Caco-2 (cell line): ENCODE measurements around the gene GRK6. TPM values are rescaled to one million over a fixed set of nuclear protein-coding genes. Genes with fewer than 3 reads are reported as not detected.
A peak's percentile ranks its signal among the peaks of the same experiment; 100 is the strongest.

Experiments
- BruUV-seq: library from RNA; stranded (reverse); fragments of 400-500 nt; replicated peaks from 2 replicates; lab custom pipeline; 2021; lab: Mats Ljungman, UMichigan
- CTCF ChIA-PET: fragments of 300-600 bp; sonication (Branson Sonifier 250); formaldehyde crosslinking; loops from one replicate; lab custom pipeline; 2022; ENCODE audit warnings: antibody characterized with exemption; lab: Charles Lee
- POLR2A ChIA-PET: fragments of 300-600 bp; sonication (Branson Sonifier 250); formaldehyde crosslinking; loops from one replicate; lab custom pipeline; 2022; ENCODE audit warnings: antibody characterized with exemption; lab: Charles Lee
- DNase-seq, 2 experiments: peaks; one replicate each; pipeline versions ENCODE4 v3.0.0 to v3.0.0-alpha.2; 2020 to 2022
- H3K27me3 ChIP-seq: replicated peaks from 2 replicates; pipeline ENCODE4 v1.6.0; 2011; ENCODE audit warnings: low read length; ENCODE audit not compliant: control insufficient read depth, insufficient read depth
- H3K36me3 ChIP-seq: 2 replicates; pipeline ENCODE4 v1.5.1; 2011; ENCODE audit warnings: low read length; ENCODE audit not compliant: control insufficient read depth, insufficient read depth
- H3K4me1 ChIP-seq: fragments of 250-450 bp; sonication (Bioruptor Pico); 2 replicates; pipeline ENCODE4 v1.5.1; 2020; ENCODE audit warnings: mild to moderate bottlenecking
- H3K4me3 ChIP-seq: 2 replicates; pipeline ENCODE4 v1.5.1; 2011; ENCODE audit warnings: low read depth, mild to moderate bottlenecking, control low read depth, low read length
- H3K9me3 ChIP-seq: fragments of 250-450 bp; sonication (Bioruptor Pico); 2 replicates; pipeline ENCODE4 v1.5.1; 2020; ENCODE audit warnings: mild to moderate bottlenecking, moderate library complexity
- H3K27ac Mint-ChIP-seq: one replicate; pipeline ENCODE4 v1.8.0; 2022; ENCODE audit warnings: mixed read lengths; ENCODE audit not compliant: unreplicated experiment
- H3K27me3 Mint-ChIP-seq: one replicate; pipeline ENCODE4 v1.8.0; 2022; ENCODE audit warnings: mixed read lengths; ENCODE audit not compliant: insufficient read depth, unreplicated experiment
- H3K36me3 Mint-ChIP-seq: one replicate; pipeline ENCODE4 v1.8.0; 2022; ENCODE audit warnings: mild to moderate bottlenecking, mixed read lengths; ENCODE audit not compliant: insufficient read depth, unreplicated experiment
- H3K4me1 Mint-ChIP-seq: one replicate; pipeline ENCODE4 v1.8.0; 2022; ENCODE audit warnings: low read depth, mixed read lengths; ENCODE audit not compliant: unreplicated experiment
- H3K4me3 Mint-ChIP-seq: one replicate; pipeline ENCODE4 v1.8.0; 2022; ENCODE audit warnings: mild to moderate bottlenecking, moderate library complexity, mixed read lengths; ENCODE audit not compliant: unreplicated experiment
- H3K9me3 Mint-ChIP-seq: one replicate; pipeline ENCODE4 v1.8.0; 2022; ENCODE audit warnings: mixed read lengths; ENCODE audit not compliant: unreplicated experiment
- CTCF ChIP-seq, 2 experiments: fragments of 200-600 bp in 1 of 2; IDR thresholded peaks; 1 replicate in 1 of 2; 2 replicates in 1 of 2; pipeline versions ENCODE4 v1.5.1 to v1.8.0; 2011 to 2022; ENCODE audit warnings: antibody characterized with exemption in 1 of 2, control low read depth in 1 of 2, inconsistent platforms in 1 of 2, low read depth in 1 of 2, low read length in 1 of 2, mild to moderate bottlenecking in 1 of 2, moderate library complexity in 1 of 2; ENCODE audit not compliant: insufficient read depth in 1 of 2, severe bottlenecking in 1 of 2, unreplicated experiment in 1 of 2
- intact Hi-C: fragments of 100-400 bp; cut with micrococcal nuclease; formaldehyde crosslinking; loops from one replicate; pipeline ENCODE4 v1.10.0; 2022; ENCODE audit not compliant: unreplicated experiment
- total RNA-seq: library from RNA; stranded (reverse); gene quantifications from 2 replicates; pipeline ENCODE4 v1.2.3, GENCODE V29; 2022

GRK6 gene
- total RNA-seq, 1 experiment from 2014 or later = 71.9 TPM

GRCh38 chr5:177403102-177403791, 23.2 kb upstream of the GRK6 start:
- Mint-ChIP-seq H3K27ac (peak overlapping the region; percentile 50), H3K4me3 (peak overlapping the region; percentile 93), H3K36me3 (peaks cover 6% of the 10 kb centered on the region), H3K27me3 (no peaks in the 10 kb centered on the region), H3K4me1 (peaks cover 6% of the 10 kb centered on the region), H3K9me3 (no peaks in the 10 kb centered on the region)
- H3K9me3 ChIP-seq = no peaks in the 10 kb centered on the region
- BruUV-seq = no TSS peak
- no peak for TF ChIP-seq CTCF (IDR thresholded peaks at IDR 0.05; ENCODE audit: insufficient read depth in 1 of 2, low read depth in 1 of 2, low read length in 1 of 2, severe bottlenecking in 1 of 2, unreplicated experiment in 1 of 2)
- CTCF ChIA-PET = interaction anchor here (0.6 to 5.1 kb wide), 26 partner anchors 10 to 316 kb away, joined by 3 to 148 read pairs (median 8); partner anchors contain the start of genes FGFR4, GRK6, PDLIM7 and PRR7
- peaks cover 6% of the 10 kb centered on the region for H3K4me1 ChIP-seq
- POLR2A ChIA-PET = interaction anchor here (0.7 to 3.6 kb wide), 11 partner anchors 13 to 91 kb away, joined by 3 to 32 read pairs (median 4); partner anchors contain the start of genes GRK6 and LMAN2
- DNase-seq = peak; percentile 56 to 60
- no peaks in the 10 kb centered on the region for H3K27me3 ChIP-seq
- no peaks in the 10 kb centered on the region for H3K36me3 ChIP-seq
- intact Hi-C loops = loop anchor here (2.0 kb wide), 1 partner anchor 94 kb away; the partner anchor contains the start of gene PDLIM7
- H3K4me3 ChIP-seq = peak overlapping the region; percentile 88

GRCh38 chr5:177403792-177404640, 22.5 kb upstream of the GRK6 start:
- Mint-ChIP-seq H3K4me3 (peak overlapping the region; percentile 93), H3K9me3 (no peaks in the 10 kb centered on the region), H3K36me3 (peaks cover 6% of the 10 kb centered on the region), H3K27ac (peak overlapping the region; percentile 59), H3K27me3 (no peaks in the 10 kb centered on the region), H3K4me1 (peaks cover 6% of the 10 kb centered on the region)
- intact Hi-C loops = loop anchor here (1.0 to 2.0 kb wide), 6 partner anchors 22 to 97 kb away; partner anchors contain the start of genes GRK6, PDLIM7 and PRR7
- H3K9me3 ChIP-seq = no peaks in the 10 kb centered on the region
- POLR2A ChIA-PET = interaction anchor here (0.5 to 3.6 kb wide), 9 partner anchors 14 to 145 kb away, joined by 3 to 32 read pairs (median 4); partner anchors contain the start of gene GRK6
- H3K4me1 ChIP-seq = peaks cover 6% of the 10 kb centered on the region
- peak overlapping the region; percentile 88 for H3K4me3 ChIP-seq
- peak; percentile 87 to 89 for DNase-seq
- CTCF ChIA-PET = interaction anchor here (0.5 to 5.1 kb wide), 29 partner anchors 10 to 317 kb away, joined by 3 to 148 read pairs (median 8); partner anchors contain the start of genes DBN1, FGFR4, GRK6 and PDLIM7
- H3K36me3 ChIP-seq = no peaks in the 10 kb centered on the region
- BruUV-seq = no TSS peak
- TF ChIP-seq CTCF (IDR thresholded peaks at IDR 0.05; ENCODE audit: insufficient read depth in 1 of 2, low read depth in 1 of 2, low read length in 1 of 2, severe bottlenecking in 1 of 2, unreplicated experiment in 1 of 2) = peak; percentile 65 to 86
- no peaks in the 10 kb centered on the region for H3K27me3 ChIP-seq
